GM13977 (cell line): Measurements from ENCODE around the gene MRRF.

Source experiments
- DNase-seq: peaks from one replicate; pipeline ENCODE4 v3.0.0; 2012; ENCODE audit warnings: low spot score
- in situ Hi-C: fragments of 300-500 bp; cut with MboI; formaldehyde crosslinking; loops from one replicate; pipeline ENCODE4 v1.12.0; 2022; ENCODE audit warnings: low sequenced_read_pairs, low pct_unique_long_range_greater_than_20kb, mixed read lengths, inconsistent platforms; ENCODE audit not compliant: unreplicated experiment
- TF ChIP-seq, protein P1 (sequence below): IDR thresholded peaks from 2 replicates; pipeline ENCODE4 v1.5.1; 2012; ENCODE audit warnings: mild to moderate bottlenecking, control low read depth; ENCODE audit not compliant: insufficient read depth; ENCODE audit errors: extremely low read depth, missing control alignments

MRRF gene

DNA sequence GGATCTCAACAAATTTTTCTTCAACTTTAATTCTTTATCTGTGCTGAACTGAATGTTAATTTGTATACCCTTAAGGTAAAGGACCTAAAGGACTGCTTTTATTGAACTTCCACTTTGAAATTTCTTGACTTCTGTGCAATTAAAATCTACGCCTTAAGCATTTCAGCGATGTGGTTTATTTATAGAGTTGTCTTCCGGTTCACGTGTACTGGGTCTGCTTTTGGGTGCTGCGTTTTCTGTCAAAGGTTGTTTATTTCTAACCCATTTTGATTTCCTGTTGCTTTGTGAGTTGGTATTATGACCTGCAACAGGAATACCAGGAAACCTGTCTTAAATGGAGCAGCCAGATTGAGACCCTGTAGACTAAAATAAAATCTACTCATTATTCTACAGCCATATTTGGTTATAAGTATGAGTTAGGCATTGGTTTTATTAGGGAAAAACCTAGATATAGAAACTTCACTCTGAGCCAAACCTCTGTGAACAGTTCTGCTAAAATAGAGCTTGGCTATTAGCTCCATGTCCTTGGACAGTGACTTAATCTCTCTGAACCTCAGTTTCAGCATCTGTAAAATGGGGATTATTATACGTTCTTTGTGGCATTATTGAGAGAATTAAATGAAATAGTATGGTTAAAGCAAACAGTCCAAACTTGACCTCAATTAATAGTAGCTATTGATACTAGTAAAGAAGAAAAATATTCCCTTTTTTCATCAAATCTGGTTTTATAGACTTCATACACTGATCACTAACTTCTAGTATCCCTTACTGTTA is 3.5 kb downstream of the MRRF start:
- TF ChIP-seq, protein P1, sequence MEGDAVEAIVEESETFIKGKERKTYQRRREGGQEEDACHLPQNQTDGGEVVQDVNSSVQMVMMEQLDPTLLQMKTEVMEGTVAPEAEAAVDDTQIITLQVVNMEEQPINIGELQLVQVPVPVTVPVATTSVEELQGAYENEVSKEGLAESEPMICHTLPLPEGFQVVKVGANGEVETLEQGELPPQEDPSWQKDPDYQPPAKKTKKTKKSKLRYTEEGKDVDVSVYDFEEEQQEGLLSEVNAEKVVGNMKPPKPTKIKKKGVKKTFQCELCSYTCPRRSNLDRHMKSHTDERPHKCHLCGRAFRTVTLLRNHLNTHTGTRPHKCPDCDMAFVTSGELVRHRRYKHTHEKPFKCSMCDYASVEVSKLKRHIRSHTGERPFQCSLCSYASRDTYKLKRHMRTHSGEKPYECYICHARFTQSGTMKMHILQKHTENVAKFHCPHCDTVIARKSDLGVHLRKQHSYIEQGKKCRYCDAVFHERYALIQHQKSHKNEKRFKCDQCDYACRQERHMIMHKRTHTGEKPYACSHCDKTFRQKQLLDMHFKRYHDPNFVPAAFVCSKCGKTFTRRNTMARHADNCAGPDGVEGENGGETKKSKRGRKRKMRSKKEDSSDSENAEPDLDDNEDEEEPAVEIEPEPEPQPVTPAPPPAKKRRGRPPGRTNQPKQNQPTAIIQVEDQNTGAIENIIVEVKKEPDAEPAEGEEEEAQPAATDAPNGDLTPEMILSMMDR: no peak
- in situ Hi-C loops: no loop called here

DNA sequence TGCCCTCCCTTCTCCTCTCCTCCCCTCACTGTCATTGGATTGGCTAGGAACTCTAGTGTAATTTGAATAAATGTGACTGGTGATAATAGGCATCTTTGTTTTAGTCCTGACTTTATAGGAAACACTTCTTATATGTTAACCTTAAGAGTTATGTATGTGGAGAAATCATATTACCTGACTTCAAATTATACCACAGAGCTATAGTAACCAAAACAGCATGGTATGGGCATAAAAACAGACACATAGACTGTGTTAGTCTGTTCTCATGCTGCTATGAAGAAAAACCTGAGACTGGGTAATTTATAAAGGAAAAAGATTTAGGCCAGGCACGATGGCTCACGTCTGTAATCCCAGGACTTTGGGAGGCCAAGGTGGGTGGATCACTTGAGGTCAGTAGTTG is 9.4 kb downstream of the MRRF start:
- TF ChIP-seq, protein P1: no peak
- no peak for DNase-seq
- in situ Hi-C loops: no loop called here

More for the DNA sequence above, 3.5 kb downstream of the MRRF start:
- DNase-seq: no peak

DNA sequence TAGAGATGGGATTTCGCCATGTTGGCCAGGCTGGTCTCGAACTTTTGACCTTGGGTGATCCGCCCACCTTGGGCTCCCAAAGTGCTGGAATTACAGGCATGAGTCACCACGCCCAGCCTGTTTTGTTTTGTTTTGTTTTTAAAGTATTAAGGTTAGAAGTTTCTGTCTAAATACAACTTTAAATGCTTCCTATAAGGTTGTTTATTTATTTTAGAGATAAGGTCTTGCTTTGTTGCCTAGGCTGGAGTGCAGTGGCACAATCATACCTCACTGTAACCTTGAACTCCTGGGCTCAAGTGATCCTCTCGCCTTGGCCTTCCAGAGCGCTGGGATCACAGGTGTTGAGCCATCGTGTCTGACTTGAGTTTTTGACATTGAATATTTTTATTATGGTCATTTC is 11.4 kb downstream of the MRRF start:
- TF ChIP-seq, protein P1: no peak
- in situ Hi-C loops: no loop called here
- no peak for DNase-seq

DNA sequence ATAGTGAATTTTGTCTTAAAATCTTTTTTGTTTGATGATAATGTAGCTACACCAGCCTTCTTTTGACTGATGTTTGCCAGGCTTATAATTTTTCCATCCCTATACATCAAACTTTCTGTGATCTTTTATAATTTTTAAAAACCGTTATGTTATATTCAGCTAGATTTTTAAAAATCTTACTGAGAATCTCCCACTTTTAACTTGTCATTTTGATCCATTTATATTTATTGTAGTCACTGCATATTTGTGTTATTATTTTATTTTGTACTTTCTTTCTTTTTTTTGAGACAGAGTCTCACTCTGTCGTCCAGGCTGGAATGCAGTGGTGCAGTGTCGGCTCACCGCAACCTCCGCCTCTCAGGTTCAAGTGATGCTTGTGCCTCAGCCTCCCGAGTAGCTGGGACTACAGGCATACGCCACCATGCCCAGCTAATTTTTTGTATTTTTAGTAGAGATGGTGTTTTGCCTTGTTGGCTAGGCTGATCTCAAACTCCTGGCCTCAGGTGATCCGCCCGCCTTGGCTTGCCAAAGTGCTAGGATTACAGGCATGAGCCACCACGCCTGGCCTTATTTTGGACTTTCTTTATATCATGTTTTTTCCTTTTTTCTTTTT is 12.7 kb downstream of the MRRF start:
- no peak for DNase-seq
- in situ Hi-C loops: no loop called here
- TF ChIP-seq, protein P1: no peak

DNA sequence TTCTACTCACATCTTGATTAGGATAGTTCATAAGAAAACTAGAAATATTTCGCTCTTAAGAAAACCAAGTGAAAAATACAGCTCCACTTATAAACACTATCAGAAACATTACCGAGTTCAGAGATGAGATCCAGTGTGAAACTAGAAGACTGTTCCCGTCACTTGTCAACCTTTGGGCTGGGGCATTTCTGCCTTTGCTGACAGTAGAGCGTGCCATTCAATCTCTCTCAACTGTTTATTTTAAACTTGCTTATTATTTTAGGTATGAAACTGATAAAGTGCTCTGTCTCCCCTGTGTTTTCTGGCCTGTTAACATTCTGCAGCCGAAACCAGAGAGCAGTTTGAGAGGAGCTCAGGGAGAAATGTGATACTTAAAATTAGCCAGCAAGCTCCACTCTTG is 16.7 kb downstream of the MRRF start:
- no peak for DNase-seq
- in situ Hi-C loops: no loop called here
- TF ChIP-seq, protein P1: no peak

DNA sequence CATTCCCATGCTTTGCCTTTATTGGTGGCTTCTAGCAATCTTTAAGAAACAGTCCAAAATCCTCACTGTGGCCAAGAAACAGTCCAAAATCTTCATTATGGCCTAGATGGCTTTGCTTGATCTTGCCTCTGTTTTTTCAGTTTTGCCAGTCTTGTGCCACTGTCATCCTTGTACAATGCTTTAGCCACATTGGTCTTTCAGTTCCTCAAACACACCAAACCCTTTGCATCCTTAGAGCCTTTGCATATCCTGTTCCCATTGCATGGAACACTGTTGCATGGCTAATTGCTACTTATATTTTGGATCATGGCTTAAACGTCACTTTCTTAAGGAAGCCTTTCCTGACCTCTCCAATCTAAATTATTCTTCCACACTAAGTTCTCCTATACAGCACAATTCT is 22.1 kb downstream of the MRRF start:
- TF ChIP-seq, protein P1: no peak
- in situ Hi-C loops: no loop called here
- DNase-seq: peak; percentile 8
